Liver (tissue), 9 donors: ENCODE results near the gene DRGX. TPM values are rescaled to one million over a fixed set of nuclear protein-coding genes. Genes with fewer than 3 reads are reported as not detected.

Experiments
- DNase-seq: peaks from one replicate; pipeline ENCODE4 v3.0.0-alpha.2; 2017; ENCODE audit warnings: low spot score
- H3K27ac ChIP-seq, 2 donors: one replicate each; pipeline ENCODE4 v1.7.0; 2013; ENCODE audit warnings: inconsistent platforms in 2 of 2, low read length in 2 of 2, control low read depth in 1 of 2, low read depth in 1 of 2, mild to moderate bottlenecking in 1 of 2
- H3K27me3 ChIP-seq, 4 donors: one replicate each; pipeline versions ENCODE4 v1.6.1 to v1.7.0; 2013; ENCODE audit warnings: low read length in 3 of 4, inconsistent platforms in 1 of 4, mild to moderate bottlenecking in 1 of 4, moderate library complexity in 1 of 4; ENCODE audit not compliant: control insufficient read depth in 4 of 4, insufficient read depth in 4 of 4
- H3K36me3 ChIP-seq, 4 donors: one replicate each; pipeline versions ENCODE4 v1.6.1 to v1.7.0; 2013; ENCODE audit warnings: low read length in 3 of 4, mild to moderate bottlenecking in 3 of 4, low read depth in 1 of 4, moderate library complexity in 1 of 4; ENCODE audit not compliant: control insufficient read depth in 4 of 4, insufficient read depth in 3 of 4
- H3K4me1 ChIP-seq, 4 donors: one replicate each; pipeline versions ENCODE4 v1.6.1 to v1.7.0; 2013; ENCODE audit warnings: low read length in 3 of 4, mild to moderate bottlenecking in 3 of 4, moderate library complexity in 1 of 4; ENCODE audit not compliant: control insufficient read depth in 4 of 4, insufficient read depth in 4 of 4
- H3K4me3 ChIP-seq, 3 donors: one replicate each; pipeline versions ENCODE4 v1.6.1 to v1.7.0; 2013; ENCODE audit warnings: low read length in 3 of 3, control low read depth in 1 of 3, low read depth in 1 of 3, mild to moderate bottlenecking in 1 of 3
- H3K9ac ChIP-seq, 2 donors: one replicate each; pipeline ENCODE4 v1.7.0; 2013; ENCODE audit warnings: low read length in 2 of 2, mild to moderate bottlenecking in 2 of 2, moderate library complexity in 2 of 2, control low read depth in 1 of 2, low read depth in 1 of 2
- H3K9me3 ChIP-seq, 4 donors: one replicate each; pipeline versions ENCODE4 v1.6.1 to v1.7.0; 2013; ENCODE audit warnings: low read length in 3 of 4; ENCODE audit not compliant: control insufficient read depth in 4 of 4
- EGR1 ChIP-seq, 2 donors: IDR thresholded peaks; 2 replicates each; pipeline ENCODE4 v1.6.1; 2016 to 2018; ENCODE audit warnings: antibody characterized with exemption in 2 of 2, low read depth in 2 of 2
- FOXA1 ChIP-seq: IDR thresholded peaks from 2 replicates; pipeline ENCODE4 v1.6.1; 2016; ENCODE audit warnings: antibody characterized with exemption
- FOXA2 ChIP-seq: IDR thresholded peaks from 2 replicates; pipeline ENCODE4 v1.6.1; 2016; ENCODE audit warnings: antibody characterized with exemption
- GABPA ChIP-seq, 2 donors: IDR thresholded peaks in 1 of 2; conservative IDR thresholded peaks in 1 of 2; 2 replicates each; pipeline ENCODE4 v1.6.1; 2016; ENCODE audit warnings: antibody characterized with exemption in 2 of 2, mild to moderate bottlenecking in 1 of 2, moderate library complexity in 1 of 2
- HNF4A ChIP-seq, 2 donors: conservative IDR thresholded peaks; 2 replicates each; pipeline ENCODE4 v1.6.1; 2016; ENCODE audit warnings: antibody characterized with exemption in 2 of 2, mild to moderate bottlenecking in 2 of 2
- HNF4G ChIP-seq: IDR thresholded peaks from 2 replicates; pipeline ENCODE4 v1.6.1; 2016; ENCODE audit warnings: antibody characterized with exemption
- JUND ChIP-seq, 2 donors: IDR thresholded peaks; 2 replicates each; pipeline ENCODE4 v1.6.1; 2016; ENCODE audit warnings: antibody characterized with exemption in 2 of 2
- RXRA ChIP-seq, 2 donors: IDR thresholded peaks; 2 replicates each; pipeline ENCODE4 v1.6.1; 2017 to 2018; ENCODE audit warnings: antibody characterized with exemption in 2 of 2, mild to moderate bottlenecking in 1 of 2
- SP1 ChIP-seq: IDR thresholded peaks from 2 replicates; pipeline ENCODE4 v1.6.1; 2018; ENCODE audit warnings: antibody characterized with exemption, mild to moderate bottlenecking
- TAF1 ChIP-seq: conservative IDR thresholded peaks from 2 replicates; pipeline ENCODE4 v1.6.1; 2016; ENCODE audit warnings: antibody characterized with exemption, mild to moderate bottlenecking
- WGBS: extraction: QIAGEN DNeasy Blood & Tissue Kit; methylation state at CpG from one replicate; pipeline ENCODE4 v1.1.7; 2013; 5-methylcytosine and 5-hydroxymethylcytosine counted together
- polyA plus RNA-seq, 2 donors: library from polyadenylated mRNA; stranded (reverse) in 1 of 2; unstranded in 1 of 2; fragments of 200-250 nt in 1 of 2; fragments of >200 nt in 1 of 2; fragmentation: Nextera tagmentation in 1 of 2; extraction: Ambion mirVana in 1 of 2; gene quantifications; one replicate each; pipeline versions ENCODE4 v1.2.1 to v1.2.3, GENCODE V29; 2013 to 2015
- total RNA-seq, 2 donors: library from RNA; depleted of rRNA; stranded (reverse); fragments of >200 nt; gene quantifications; one replicate each; pipeline ENCODE4 v1.2.3, GENCODE V29; 2014
- TF ChIP-seq, protein P1 (sequence below): fragments of 150-350 bp; IDR thresholded peaks from 2 replicates; pipeline ENCODE4 v1.5.1; 2017; ENCODE audit warnings: improper control_type of control experiment, low read depth, low read length; ENCODE audit not compliant: missing input control
- TF ChIP-seq, protein P2 (sequence below): IDR thresholded peaks from 2 replicates; pipeline ENCODE4 v1.6.1; 2016; ENCODE audit warnings: antibody characterized with exemption
- TF ChIP-seq, protein P3 (sequence below): IDR thresholded peaks from 2 replicates; pipeline ENCODE4 v1.6.1; 2016; ENCODE audit warnings: antibody characterized with exemption
- TF ChIP-seq, protein P4 (sequence below): IDR thresholded peaks from 2 replicates; pipeline ENCODE4 v1.6.1; 2016; ENCODE audit warnings: antibody characterized with exemption, mild to moderate bottlenecking
- TF ChIP-seq, protein P5 (sequence below): IDR thresholded peaks from 2 replicates; pipeline ENCODE4 v1.6.1; 2016; ENCODE audit warnings: antibody characterized with exemption
- donor health status: healthy.
- donor health status: healthy.
- donor health status: healthy.
- donor health status: healthy.
- donor health status: healthy.

The DRGX gene
- total and polyA plus RNA-seq, 4 donors: not detected

DNA sequence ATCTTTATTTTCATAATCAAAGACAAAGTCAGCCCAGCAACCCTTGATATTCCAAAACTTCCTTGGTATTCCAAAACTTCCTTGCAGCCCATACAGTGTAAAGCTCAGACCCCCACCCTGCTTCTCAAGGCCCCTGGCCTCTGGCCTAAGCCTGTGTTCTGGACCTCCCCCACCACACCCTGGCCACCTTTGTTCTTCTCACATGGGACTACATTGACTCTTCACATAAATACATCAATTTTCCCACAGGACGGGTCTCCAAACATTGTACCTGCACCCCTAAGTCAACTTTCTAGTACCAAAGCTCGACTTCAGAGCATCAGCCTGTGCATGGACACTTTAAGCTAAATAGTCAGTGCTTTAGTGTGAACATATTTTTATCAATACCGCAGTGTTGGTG is 40.7 kb downstream of the DRGX start (continued):
- TF ChIP-seq, protein P1, sequence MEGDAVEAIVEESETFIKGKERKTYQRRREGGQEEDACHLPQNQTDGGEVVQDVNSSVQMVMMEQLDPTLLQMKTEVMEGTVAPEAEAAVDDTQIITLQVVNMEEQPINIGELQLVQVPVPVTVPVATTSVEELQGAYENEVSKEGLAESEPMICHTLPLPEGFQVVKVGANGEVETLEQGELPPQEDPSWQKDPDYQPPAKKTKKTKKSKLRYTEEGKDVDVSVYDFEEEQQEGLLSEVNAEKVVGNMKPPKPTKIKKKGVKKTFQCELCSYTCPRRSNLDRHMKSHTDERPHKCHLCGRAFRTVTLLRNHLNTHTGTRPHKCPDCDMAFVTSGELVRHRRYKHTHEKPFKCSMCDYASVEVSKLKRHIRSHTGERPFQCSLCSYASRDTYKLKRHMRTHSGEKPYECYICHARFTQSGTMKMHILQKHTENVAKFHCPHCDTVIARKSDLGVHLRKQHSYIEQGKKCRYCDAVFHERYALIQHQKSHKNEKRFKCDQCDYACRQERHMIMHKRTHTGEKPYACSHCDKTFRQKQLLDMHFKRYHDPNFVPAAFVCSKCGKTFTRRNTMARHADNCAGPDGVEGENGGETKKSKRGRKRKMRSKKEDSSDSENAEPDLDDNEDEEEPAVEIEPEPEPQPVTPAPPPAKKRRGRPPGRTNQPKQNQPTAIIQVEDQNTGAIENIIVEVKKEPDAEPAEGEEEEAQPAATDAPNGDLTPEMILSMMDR: no peak
- TF ChIP-seq FOXA2: no peak
- no peak for TF ChIP-seq SP1
- TF ChIP-seq RXRA (IDR thresholded peaks at IDR 0.05): no peak
- no peak for TF ChIP-seq JUND (IDR thresholded peaks at IDR 0.05)
- TF ChIP-seq, protein P2, sequence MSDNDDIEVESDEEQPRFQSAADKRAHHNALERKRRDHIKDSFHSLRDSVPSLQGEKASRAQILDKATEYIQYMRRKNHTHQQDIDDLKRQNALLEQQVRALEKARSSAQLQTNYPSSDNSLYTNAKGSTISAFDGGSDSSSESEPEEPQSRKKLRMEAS: no peak

DNA sequence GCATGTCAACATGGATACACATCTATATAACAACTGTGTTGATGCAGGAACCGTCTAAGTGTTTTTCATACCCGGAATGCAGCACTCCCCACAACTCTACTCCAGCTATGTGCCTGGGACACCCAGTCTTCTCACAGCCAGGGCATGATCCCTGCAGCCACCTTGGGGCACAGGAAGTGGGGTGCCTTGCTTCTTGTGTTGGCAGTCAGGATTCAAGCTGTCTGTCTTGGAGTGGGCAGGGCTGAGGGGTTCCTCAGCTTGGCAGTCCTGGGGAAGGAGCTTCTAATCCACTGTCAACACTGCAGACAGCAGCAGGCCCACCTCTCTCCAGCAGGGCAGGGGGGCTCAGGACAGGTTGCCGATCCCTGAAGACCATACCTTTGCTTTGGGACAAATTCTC is 41.3 kb downstream of the DRGX start:
- H3K4me3 ChIP-seq: no peak overlapping the region
- H3K9me3 ChIP-seq: peaks cover 4 to 11% (median 8%) of the 10 kb centered on the region in 4 donors
- no peak for DNase-seq
- TF ChIP-seq HNF4A (conservative IDR thresholded peaks at IDR 0.05) (no peak), TAF1 (no peak), RXRA (IDR thresholded peaks at IDR 0.05) (no peak), EGR1 (IDR thresholded peaks at IDR 0.05; ENCODE audit: low read depth in 2 of 2) (no peak), HNF4G (no peak), GABPA (IDR thresholded peaks at IDR 0.05 in 1 of 2, conservative IDR thresholded peaks at IDR 0.05 in 1 of 2) (no peak), SP1 (no peak), FOXA1 (no peak), JUND (IDR thresholded peaks at IDR 0.05) (no peak)
- TF ChIP-seq, protein P3, sequence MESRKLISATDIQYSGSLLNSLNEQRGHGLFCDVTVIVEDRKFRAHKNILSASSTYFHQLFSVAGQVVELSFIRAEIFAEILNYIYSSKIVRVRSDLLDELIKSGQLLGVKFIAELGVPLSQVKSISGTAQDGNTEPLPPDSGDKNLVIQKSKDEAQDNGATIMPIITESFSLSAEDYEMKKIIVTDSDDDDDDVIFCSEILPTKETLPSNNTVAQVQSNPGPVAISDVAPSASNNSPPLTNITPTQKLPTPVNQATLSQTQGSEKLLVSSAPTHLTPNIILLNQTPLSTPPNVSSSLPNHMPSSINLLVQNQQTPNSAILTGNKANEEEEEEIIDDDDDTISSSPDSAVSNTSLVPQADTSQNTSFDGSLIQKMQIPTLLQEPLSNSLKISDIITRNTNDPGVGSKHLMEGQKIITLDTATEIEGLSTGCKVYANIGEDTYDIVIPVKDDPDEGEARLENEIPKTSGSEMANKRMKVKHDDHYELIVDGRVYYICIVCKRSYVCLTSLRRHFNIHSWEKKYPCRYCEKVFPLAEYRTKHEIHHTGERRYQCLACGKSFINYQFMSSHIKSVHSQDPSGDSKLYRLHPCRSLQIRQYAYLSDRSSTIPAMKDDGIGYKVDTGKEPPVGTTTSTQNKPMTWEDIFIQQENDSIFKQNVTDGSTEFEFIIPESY: no peak
- TF ChIP-seq, protein P2: no peak
- TF ChIP-seq, protein P4, sequence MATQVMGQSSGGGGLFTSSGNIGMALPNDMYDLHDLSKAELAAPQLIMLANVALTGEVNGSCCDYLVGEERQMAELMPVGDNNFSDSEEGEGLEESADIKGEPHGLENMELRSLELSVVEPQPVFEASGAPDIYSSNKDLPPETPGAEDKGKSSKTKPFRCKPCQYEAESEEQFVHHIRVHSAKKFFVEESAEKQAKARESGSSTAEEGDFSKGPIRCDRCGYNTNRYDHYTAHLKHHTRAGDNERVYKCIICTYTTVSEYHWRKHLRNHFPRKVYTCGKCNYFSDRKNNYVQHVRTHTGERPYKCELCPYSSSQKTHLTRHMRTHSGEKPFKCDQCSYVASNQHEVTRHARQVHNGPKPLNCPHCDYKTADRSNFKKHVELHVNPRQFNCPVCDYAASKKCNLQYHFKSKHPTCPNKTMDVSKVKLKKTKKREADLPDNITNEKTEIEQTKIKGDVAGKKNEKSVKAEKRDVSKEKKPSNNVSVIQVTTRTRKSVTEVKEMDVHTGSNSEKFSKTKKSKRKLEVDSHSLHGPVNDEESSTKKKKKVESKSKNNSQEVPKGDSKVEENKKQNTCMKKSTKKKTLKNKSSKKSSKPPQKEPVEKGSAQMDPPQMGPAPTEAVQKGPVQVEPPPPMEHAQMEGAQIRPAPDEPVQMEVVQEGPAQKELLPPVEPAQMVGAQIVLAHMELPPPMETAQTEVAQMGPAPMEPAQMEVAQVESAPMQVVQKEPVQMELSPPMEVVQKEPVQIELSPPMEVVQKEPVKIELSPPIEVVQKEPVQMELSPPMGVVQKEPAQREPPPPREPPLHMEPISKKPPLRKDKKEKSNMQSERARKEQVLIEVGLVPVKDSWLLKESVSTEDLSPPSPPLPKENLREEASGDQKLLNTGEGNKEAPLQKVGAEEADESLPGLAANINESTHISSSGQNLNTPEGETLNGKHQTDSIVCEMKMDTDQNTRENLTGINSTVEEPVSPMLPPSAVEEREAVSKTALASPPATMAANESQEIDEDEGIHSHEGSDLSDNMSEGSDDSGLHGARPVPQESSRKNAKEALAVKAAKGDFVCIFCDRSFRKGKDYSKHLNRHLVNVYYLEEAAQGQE: no peak
- TF ChIP-seq, protein P5, sequence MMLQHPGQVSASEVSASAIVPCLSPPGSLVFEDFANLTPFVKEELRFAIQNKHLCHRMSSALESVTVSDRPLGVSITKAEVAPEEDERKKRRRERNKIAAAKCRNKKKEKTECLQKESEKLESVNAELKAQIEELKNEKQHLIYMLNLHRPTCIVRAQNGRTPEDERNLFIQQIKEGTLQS: no peak
- TF ChIP-seq, protein P1: no peak
- H3K27me3 ChIP-seq: no peaks in the 10 kb centered on the region
- H3K9ac ChIP-seq: no peak overlapping the region
- no peaks in the 10 kb centered on the region for H3K4me1 ChIP-seq
- H3K27ac ChIP-seq: no peak overlapping the region
- H3K36me3 ChIP-seq: no peaks in the 10 kb centered on the region
- 83% methylated on average over 3 of the region's 3 CpGs for WGBS
